Trophoblast cell (in vitro differentiated cells and primary cell): ENCODE results near the gene ADGRB3.
"Not testable (repeated sequence)": the region's sequence is repeated elsewhere in the genome, so short reads cannot be mapped to it uniquely, and the experiment has no call there.

ENCODE experiments used
- DNase-seq, 2 donors: peaks; one replicate each; pipeline ENCODE4 v3.0.0-alpha.2; 2016
- H2AFZ ChIP-seq: 2 replicates; pipeline ENCODE4 v1.6.1; 2013; ENCODE audit warnings: low read length, moderate library complexity, mild to moderate bottlenecking; ENCODE audit not compliant: insufficient read depth, poor library complexity
- H2AK5ac ChIP-seq: 2 replicates; pipeline ENCODE4 v1.6.1; 2013; ENCODE audit warnings: mild to moderate bottlenecking, low read length
- H2BK120ac ChIP-seq: 2 replicates; pipeline ENCODE4 v1.6.1; 2013; ENCODE audit warnings: low read length, mild to moderate bottlenecking, moderate library complexity; ENCODE audit not compliant: insufficient read depth, poor library complexity
- H2BK12ac ChIP-seq: 2 replicates; pipeline ENCODE4 v1.6.1; 2013; ENCODE audit warnings: mild to moderate bottlenecking, low read length, moderate library complexity
- H2BK5ac ChIP-seq: 2 replicates; pipeline ENCODE4 v1.6.1; 2013; ENCODE audit warnings: low read length, low read depth, moderate library complexity, mild to moderate bottlenecking; ENCODE audit not compliant: poor library complexity
- H3K14ac ChIP-seq: 2 replicates; pipeline ENCODE4 v1.6.1; 2013; ENCODE audit warnings: mild to moderate bottlenecking, low read length
- H3K18ac ChIP-seq: 2 replicates; pipeline ENCODE4 v1.6.1; 2013; ENCODE audit warnings: mild to moderate bottlenecking, low read length
- H3K23ac ChIP-seq: 2 replicates; pipeline ENCODE4 v1.6.1; 2013; ENCODE audit warnings: low read length
- H3K27ac ChIP-seq: 2 replicates; pipeline ENCODE4 v1.5.1; 2013; ENCODE audit warnings: low read depth, mild to moderate bottlenecking, inconsistent platforms, low read length, moderate library complexity
- H3K27me3 ChIP-seq: 2 replicates; pipeline ENCODE4 v1.6.1; 2013; ENCODE audit warnings: inconsistent platforms, mild to moderate bottlenecking, low read length, moderate library complexity; ENCODE audit not compliant: insufficient read depth
- H3K36me3 ChIP-seq, 2 experiments: 1 replicate in 1 of 2; 2 replicates in 1 of 2; pipeline ENCODE4 v1.6.1; 2013; ENCODE audit warnings: low read length in 2 of 2, mild to moderate bottlenecking in 2 of 2, moderate library complexity in 1 of 2; ENCODE audit not compliant: insufficient read depth in 2 of 2, control insufficient read depth in 1 of 2
- H3K4ac ChIP-seq: 2 replicates; pipeline ENCODE4 v1.6.1; 2013; ENCODE audit warnings: low read depth, mild to moderate bottlenecking, low read length, moderate library complexity
- H3K4me1 ChIP-seq, 2 experiments: 1 replicate in 1 of 2; 2 replicates in 1 of 2; pipeline ENCODE4 v1.6.1; 2013; ENCODE audit warnings: low read length in 2 of 2, mild to moderate bottlenecking in 2 of 2, moderate library complexity in 1 of 2; ENCODE audit not compliant: insufficient read depth in 2 of 2, control insufficient read depth in 1 of 2
- H3K4me2 ChIP-seq: 2 replicates; pipeline ENCODE4 v1.6.1; 2013; ENCODE audit warnings: inconsistent platforms, mild to moderate bottlenecking, low read length, moderate library complexity
- H3K4me3 ChIP-seq: 2 replicates; pipeline ENCODE4 v1.5.1; 2013; ENCODE audit warnings: mild to moderate bottlenecking, low read depth, low read length, inconsistent platforms
- H3K79me1 ChIP-seq: one replicate; pipeline ENCODE4 v1.6.1; 2013; ENCODE audit warnings: low read length
- H3K79me2 ChIP-seq: 2 replicates; pipeline ENCODE4 v1.6.1; 2013; ENCODE audit warnings: low read length, mild to moderate bottlenecking; ENCODE audit not compliant: control insufficient read depth, insufficient read depth, poor library complexity
- H3K9ac ChIP-seq: 2 replicates; pipeline ENCODE4 v1.6.1; 2013; ENCODE audit warnings: mild to moderate bottlenecking, low read length
- H3K9me3 ChIP-seq: 2 replicates; pipeline ENCODE4 v1.6.1; 2013; ENCODE audit warnings: low read depth, mild to moderate bottlenecking, control low read depth, inconsistent platforms, low read length; ENCODE audit not compliant: insufficient read depth
- H4K12ac ChIP-seq: 2 replicates; pipeline ENCODE4 v1.6.1; 2013; ENCODE audit warnings: low read depth, mild to moderate bottlenecking, low read length, moderate library complexity
- H4K8ac ChIP-seq: 2 replicates; pipeline ENCODE4 v1.6.1; 2013; ENCODE audit warnings: low read depth, mild to moderate bottlenecking, low read length, moderate library complexity
- H4K91ac ChIP-seq: one replicate; pipeline ENCODE4 v1.6.1; 2013; ENCODE audit warnings: low read depth, mild to moderate bottlenecking, low read length, moderate library complexity
- WGBS: extraction: QIAGEN DNeasy Blood & Tissue Kit; methylation state at CpG from one replicate; pipeline ENCODE4 v1.1.7; 2013; ENCODE audit warnings: missing lambda C conversion rate; ENCODE audit not compliant: insufficient read length, insufficient coverage; ENCODE audit errors: extremely low coverage; 5-methylcytosine and 5-hydroxymethylcytosine counted together

The ADGRB3 gene

GRCh38 chr6:68746376-68746775 lies 111.3 kb downstream of the ADGRB3 start:
- Histone ChIP-seq H3K18ac (no peak overlapping the region), H4K91ac (no peak overlapping the region), H2AFZ (no peak overlapping the region), H3K79me2 (no peaks in the 10 kb centered on the region), H3K4me1 (no peaks in the 10 kb centered on the region), H2BK12ac (no peak overlapping the region), H3K23ac (no peak overlapping the region), H4K12ac (no peak overlapping the region), H3K9me3 (no peaks in the 10 kb centered on the region), H3K27me3 (no peaks in the 10 kb centered on the region), H3K4me3 (no peak overlapping the region), H3K27ac (no peak overlapping the region), H2BK120ac (no peak overlapping the region), H3K36me3 (no peaks in the 10 kb centered on the region), H2BK5ac (no peak overlapping the region), H3K4ac (no peak overlapping the region), H3K14ac (no peak overlapping the region), H3K79me1 (no peaks in the 10 kb centered on the region), H4K8ac (no peak overlapping the region), H3K9ac (no peak overlapping the region), H3K4me2 (no peak overlapping the region), H2AK5ac (no peak overlapping the region)
- WGBS, result no CpG with 5 or more reads among the region's 1 CpG
- no peak for DNase-seq

DNA sequence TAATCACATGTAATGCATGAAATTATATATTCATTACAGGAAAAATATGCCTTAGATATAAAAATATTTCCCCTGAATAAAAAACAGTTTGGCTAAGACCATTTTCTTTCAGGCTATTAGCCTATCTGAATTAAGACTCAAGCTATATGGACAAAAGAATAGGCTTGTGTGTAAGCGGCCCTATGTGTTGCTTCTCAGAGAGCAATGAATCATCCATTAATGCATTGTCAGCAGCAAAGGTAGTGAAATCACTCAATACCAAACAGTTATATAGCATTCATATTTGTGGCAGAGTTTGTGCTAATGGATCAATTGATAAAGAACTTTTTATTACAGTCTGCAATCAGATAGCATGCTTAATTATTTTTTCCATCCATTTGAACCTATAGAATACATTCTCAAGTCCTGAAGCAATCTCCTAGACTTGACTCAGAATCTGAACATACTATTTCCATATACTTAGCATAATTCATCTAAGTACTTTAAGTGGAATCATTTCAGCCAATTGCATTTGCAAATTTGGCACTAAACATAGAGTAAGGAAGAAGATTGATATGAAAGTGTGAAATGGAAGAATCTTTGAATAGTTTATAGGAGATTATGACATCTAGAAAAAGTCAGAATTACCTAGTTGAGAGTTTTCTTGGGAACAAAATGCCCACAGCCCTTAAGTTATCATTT lies 112.2 kb downstream of the ADGRB3 start:
- no peak overlapping the region for H4K91ac ChIP-seq
- H2AK5ac ChIP-seq, result no peak overlapping the region
- H3K14ac ChIP-seq, result no peak overlapping the region
- no peak overlapping the region for H4K8ac ChIP-seq
- no peak for DNase-seq
- no peak overlapping the region for H2BK120ac ChIP-seq
- no peak overlapping the region for H3K27ac ChIP-seq
- no peak overlapping the region for H2BK12ac ChIP-seq
- H2BK5ac ChIP-seq, result no peak overlapping the region
- H4K12ac ChIP-seq, result no peak overlapping the region
- no peaks in the 10 kb centered on the region for H3K36me3 ChIP-seq
- no peak overlapping the region for H3K18ac ChIP-seq
- H3K4me3 ChIP-seq, result no peak overlapping the region
- H3K79me1 ChIP-seq, result no peaks in the 10 kb centered on the region
- H3K4me1 ChIP-seq, result no peaks in the 10 kb centered on the region
- H2AFZ ChIP-seq, result no peak overlapping the region
- H3K27me3 ChIP-seq, result no peaks in the 10 kb centered on the region
- WGBS, result no CpG with 5 or more reads among the region's 1 CpG
- no peaks in the 10 kb centered on the region for H3K9me3 ChIP-seq
- H3K79me2 ChIP-seq, result no peaks in the 10 kb centered on the region
- no peak overlapping the region for H3K4ac ChIP-seq
- H3K9ac ChIP-seq, result no peak overlapping the region
- H3K4me2 ChIP-seq, result no peak overlapping the region
- H3K23ac ChIP-seq, result no peak overlapping the region

GRCh38 chr6:68747832-68748231 lies 112.8 kb downstream of the ADGRB3 start:
- not testable (repeated sequence) for H3K4me2 ChIP-seq, H2BK5ac ChIP-seq, H3K9ac ChIP-seq, H3K9me3 ChIP-seq, H3K4ac ChIP-seq, H3K27ac ChIP-seq, H2BK12ac ChIP-seq, H3K27me3 ChIP-seq, H2AFZ ChIP-seq, DNase-seq, H2BK120ac ChIP-seq, H3K4me1 ChIP-seq, H3K36me3 ChIP-seq, H2AK5ac ChIP-seq, H3K79me2 ChIP-seq, H3K23ac ChIP-seq, H4K91ac ChIP-seq, H3K4me3 ChIP-seq, H3K14ac ChIP-seq, H3K18ac ChIP-seq, H4K12ac ChIP-seq, H3K79me1 ChIP-seq, H4K8ac ChIP-seq
- WGBS, result no CpG with 5 or more reads among the region's 3 CpGs

DNA sequence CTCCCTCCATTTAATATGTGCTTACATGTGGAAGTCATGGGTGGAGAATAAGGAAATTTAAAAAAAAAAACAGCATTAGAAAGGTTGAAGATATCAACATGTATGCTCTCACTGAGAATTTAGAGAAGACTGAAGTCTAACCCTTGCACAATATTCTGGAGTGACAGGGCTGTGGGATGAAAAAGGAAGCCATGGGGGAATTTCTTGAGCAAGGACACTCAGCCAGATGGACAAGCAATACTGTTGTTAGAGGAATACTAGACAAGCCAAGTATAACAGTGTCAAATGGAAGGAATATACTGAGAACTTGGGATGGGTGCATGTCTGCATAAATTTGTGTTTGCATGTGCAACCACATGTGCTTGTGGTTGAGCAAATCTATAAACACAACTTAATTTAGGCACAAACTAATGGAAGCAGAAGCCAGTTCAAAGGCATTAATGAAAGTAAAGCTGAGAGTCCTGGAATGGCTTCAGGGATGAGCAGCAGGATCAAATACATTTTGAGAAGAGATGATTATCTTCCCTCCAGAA lies 119.7 kb downstream of the ADGRB3 start:
- no peak overlapping the region for H2BK120ac ChIP-seq

More for the DNA sequence above, 119.7 kb downstream of the ADGRB3 start:
- H3K9ac ChIP-seq, result peak overlapping the region; percentile 65
- no peak overlapping the region for H2AK5ac ChIP-seq
- no peak overlapping the region for H3K4me3 ChIP-seq
- no peak overlapping the region for H3K4me2 ChIP-seq
- H3K14ac ChIP-seq, result no peak overlapping the region
- no peaks in the 10 kb centered on the region for H3K79me1 ChIP-seq
- DNase-seq, result no peak
- no peaks in the 10 kb centered on the region for H3K9me3 ChIP-seq
- H4K12ac ChIP-seq, result no peak overlapping the region
- no peak overlapping the region for H3K18ac ChIP-seq
- H2AFZ ChIP-seq, result no peak overlapping the region
- no peak overlapping the region for H3K4ac ChIP-seq
- H3K27me3 ChIP-seq, result no peaks in the 10 kb centered on the region
- no peaks in the 10 kb centered on the region for H3K36me3 ChIP-seq
- H3K23ac ChIP-seq, result no peak overlapping the region
- no peak overlapping the region for H2BK12ac ChIP-seq
- H3K79me2 ChIP-seq, result no peaks in the 10 kb centered on the region
- H4K91ac ChIP-seq, result no peak overlapping the region
- H3K4me1 ChIP-seq, result no peaks in the 10 kb centered on the region
- H4K8ac ChIP-seq, result no peak overlapping the region
- H3K27ac ChIP-seq, result no peak overlapping the region
- H2BK5ac ChIP-seq, result no peak overlapping the region
